Measurements from ENCODE around the gene SREBF1. TPM values are rescaled to one million over a fixed set of nuclear protein-coding genes. Genes with fewer than 3 reads are reported as not detected.
A peak's percentile ranks its signal among the peaks of the same experiment; 100 is the strongest.

SREBF1 gene
- total RNA-seq, 1 donor from 2014 or later: 51.6 TPM

- H3K36me3 ChIP-seq (ENCODE audit: control insufficient read depth, insufficient read depth, low read length): peaks cover 1% of the 10 kb centered on the region
- DNase-seq (ENCODE audit: low read depth): no peak
- TF ChIP-seq, protein P1, sequence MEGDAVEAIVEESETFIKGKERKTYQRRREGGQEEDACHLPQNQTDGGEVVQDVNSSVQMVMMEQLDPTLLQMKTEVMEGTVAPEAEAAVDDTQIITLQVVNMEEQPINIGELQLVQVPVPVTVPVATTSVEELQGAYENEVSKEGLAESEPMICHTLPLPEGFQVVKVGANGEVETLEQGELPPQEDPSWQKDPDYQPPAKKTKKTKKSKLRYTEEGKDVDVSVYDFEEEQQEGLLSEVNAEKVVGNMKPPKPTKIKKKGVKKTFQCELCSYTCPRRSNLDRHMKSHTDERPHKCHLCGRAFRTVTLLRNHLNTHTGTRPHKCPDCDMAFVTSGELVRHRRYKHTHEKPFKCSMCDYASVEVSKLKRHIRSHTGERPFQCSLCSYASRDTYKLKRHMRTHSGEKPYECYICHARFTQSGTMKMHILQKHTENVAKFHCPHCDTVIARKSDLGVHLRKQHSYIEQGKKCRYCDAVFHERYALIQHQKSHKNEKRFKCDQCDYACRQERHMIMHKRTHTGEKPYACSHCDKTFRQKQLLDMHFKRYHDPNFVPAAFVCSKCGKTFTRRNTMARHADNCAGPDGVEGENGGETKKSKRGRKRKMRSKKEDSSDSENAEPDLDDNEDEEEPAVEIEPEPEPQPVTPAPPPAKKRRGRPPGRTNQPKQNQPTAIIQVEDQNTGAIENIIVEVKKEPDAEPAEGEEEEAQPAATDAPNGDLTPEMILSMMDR (IDR thresholded peaks at IDR 0.05; ENCODE audit: insufficient read depth, low read length, severe bottlenecking): peak; percentile 23
- H3K4me3 ChIP-seq (ENCODE audit: low read depth, low read length): no peak overlapping the region
- H3K27me3 ChIP-seq (ENCODE audit: control insufficient read depth, insufficient read depth, low read length): no peaks in the 10 kb centered on the region
- peak; percentile 52 for FAIRE-seq
These were observed 52.0 kb downstream of the SREBF1 start for GRCh38 chr17:17784657-17785267.

GRCh38 chr17:17783825-17784656 lies 52.7 kb downstream of the SREBF1 start:
- peak overlapping the region; percentile 27 for H3K4me3 ChIP-seq (ENCODE audit: low read depth, low read length)
- H3K36me3 ChIP-seq (ENCODE audit: control insufficient read depth, insufficient read depth, low read length): peaks cover 1% of the 10 kb centered on the region
- no peaks in the 10 kb centered on the region for H3K27me3 ChIP-seq (ENCODE audit: control insufficient read depth, insufficient read depth, low read length)
- FAIRE-seq (no peak), DNase-seq (ENCODE audit: low read depth) (no peak)
- TF ChIP-seq, protein P1 (IDR thresholded peaks at IDR 0.05; ENCODE audit: insufficient read depth, low read length, severe bottlenecking): no peak

DNA sequence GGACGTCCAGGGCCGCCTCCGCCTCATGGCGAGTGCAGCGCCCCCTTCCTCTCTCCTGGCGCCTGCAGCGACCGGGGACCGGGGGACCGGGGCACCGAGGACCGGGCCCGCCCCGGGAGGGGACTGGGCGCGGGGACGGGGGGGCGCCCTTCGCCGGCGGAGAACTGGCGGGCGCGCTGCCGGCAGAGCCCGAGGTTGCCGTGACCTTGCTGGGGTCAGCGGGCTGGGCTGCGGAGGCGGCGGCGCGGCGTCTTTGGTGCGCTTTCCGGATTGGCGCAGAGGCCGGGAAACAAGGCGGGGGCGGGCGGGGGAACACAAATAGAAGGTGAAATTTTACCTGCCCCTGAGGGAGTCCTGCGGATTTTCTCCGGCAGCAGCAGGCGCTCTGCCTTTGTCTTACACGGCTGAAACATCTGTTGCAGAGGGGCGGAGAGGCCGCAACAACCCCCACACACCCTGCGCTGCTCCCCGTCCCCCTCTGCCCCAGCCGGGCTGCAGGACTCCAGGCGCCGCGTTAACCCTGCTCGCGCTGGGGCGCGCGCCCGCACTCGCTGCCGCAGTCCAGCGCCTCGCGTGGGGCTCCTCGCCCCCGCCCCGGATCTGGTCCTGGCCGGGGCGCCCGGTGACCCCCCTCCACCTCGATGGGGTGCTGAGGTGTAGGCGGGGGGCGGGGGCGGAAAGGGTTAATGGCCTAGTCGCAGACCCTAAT lies 53.5 kb downstream of the SREBF1 start:
- TF ChIP-seq, protein P1 (IDR thresholded peaks at IDR 0.05; ENCODE audit: insufficient read depth, low read length, severe bottlenecking): peak; percentile 30
- peak overlapping the region; percentile 27 for H3K4me3 ChIP-seq (ENCODE audit: low read depth, low read length)
- peaks cover 3% of the 10 kb centered on the region for H3K36me3 ChIP-seq (ENCODE audit: control insufficient read depth, insufficient read depth, low read length)
- FAIRE-seq (no peak), DNase-seq (ENCODE audit: low read depth) (peak; percentile 23)
- H3K27me3 ChIP-seq (ENCODE audit: control insufficient read depth, insufficient read depth, low read length): no peaks in the 10 kb centered on the region

DNA sequence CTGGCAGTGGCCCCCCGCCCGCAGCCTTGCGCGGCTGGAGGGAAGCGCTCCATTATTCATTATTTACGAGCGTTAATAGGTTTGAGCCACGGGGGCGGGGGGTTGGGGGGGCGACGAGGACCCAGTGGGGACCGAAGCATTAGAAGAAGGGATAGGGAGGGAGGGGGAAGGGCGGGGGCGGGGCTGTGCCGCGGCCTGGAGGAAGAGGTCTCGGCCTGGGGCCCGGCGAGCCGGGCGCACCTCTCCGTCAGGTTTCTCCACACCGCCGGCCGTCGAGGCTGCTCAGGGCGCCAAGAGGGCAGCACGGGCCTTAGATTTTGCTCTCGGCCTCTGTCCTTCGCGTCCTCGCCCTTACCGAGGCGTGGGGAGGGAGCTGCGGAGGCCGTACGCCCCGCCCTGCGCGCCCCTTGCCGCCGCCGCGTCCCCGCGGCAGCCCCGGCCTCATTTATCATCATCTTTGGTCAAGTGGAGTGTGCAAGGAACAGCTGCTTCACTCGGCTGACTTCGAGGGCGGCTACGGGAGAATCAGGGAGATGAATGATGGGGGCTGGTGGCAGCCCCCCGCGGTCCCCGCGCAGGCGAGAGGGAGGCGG lies 54.2 kb downstream of the SREBF1 start:
- peaks cover 3% of the 10 kb centered on the region for H3K36me3 ChIP-seq (ENCODE audit: control insufficient read depth, insufficient read depth, low read length)
- H3K27me3 ChIP-seq (ENCODE audit: control insufficient read depth, insufficient read depth, low read length): no peaks in the 10 kb centered on the region
- FAIRE-seq (no peak), DNase-seq (ENCODE audit: low read depth) (no peak)
- H3K4me3 ChIP-seq (ENCODE audit: low read depth, low read length): peak overlapping the region; percentile 27
- TF ChIP-seq, protein P1 (IDR thresholded peaks at IDR 0.05; ENCODE audit: insufficient read depth, low read length, severe bottlenecking): no peak

DNA sequence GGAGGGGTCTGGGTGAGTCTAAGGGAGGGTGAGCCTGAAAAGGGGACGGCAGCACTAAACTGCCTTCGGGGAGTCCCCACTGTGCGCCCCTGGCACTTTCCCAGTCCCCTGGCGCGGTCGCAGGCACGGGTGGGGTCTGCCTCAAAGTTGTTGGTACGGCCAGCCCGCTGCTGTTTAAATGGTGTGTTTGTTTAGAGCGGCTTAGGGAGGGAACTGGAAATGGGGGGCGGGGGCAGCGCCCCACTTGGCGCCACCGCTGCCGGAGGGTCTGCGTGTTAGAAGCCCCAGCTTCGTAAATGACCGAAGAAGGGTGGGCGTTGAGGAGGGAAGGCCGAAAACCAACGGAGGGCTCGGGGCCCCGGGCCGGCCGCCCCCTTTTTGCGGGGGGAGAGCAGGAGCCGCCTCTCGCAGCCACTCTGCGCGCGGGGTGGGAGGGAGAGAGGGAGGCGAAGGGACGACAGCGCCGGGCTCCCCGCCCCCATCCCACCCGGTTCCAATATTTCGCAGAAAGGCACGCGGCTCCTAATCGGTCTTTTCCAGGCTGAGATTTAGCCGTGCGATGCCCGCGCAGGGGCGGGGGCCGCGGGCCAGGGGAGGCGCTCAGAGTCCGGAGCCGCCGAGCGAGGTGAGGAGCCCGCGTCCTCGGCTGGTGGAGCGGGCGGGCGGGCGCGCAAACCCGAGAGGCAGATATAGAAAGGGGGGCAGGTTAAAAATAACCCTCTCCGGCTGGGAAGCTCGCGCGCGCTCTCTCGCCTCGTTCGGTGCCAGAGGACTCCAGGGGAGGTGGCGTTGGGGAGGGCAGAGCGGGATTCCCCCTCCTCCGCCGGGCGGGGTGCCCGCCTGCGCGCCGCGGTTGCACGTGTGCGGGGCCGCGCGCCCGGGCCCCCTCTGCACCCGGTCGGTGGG lies 54.9 kb downstream of the SREBF1 start:
- no peak for DNase-seq (ENCODE audit: low read depth)
- TF ChIP-seq, protein P1 (IDR thresholded peaks at IDR 0.05; ENCODE audit: insufficient read depth, low read length, severe bottlenecking): no peak

More for the DNA sequence above, 54.9 kb downstream of the SREBF1 start:
- H3K27me3 ChIP-seq (ENCODE audit: control insufficient read depth, insufficient read depth, low read length): no peaks in the 10 kb centered on the region
- H3K4me3 ChIP-seq (ENCODE audit: low read depth, low read length): peak overlapping the region; percentile 26
- peaks cover 3% of the 10 kb centered on the region for H3K36me3 ChIP-seq (ENCODE audit: control insufficient read depth, insufficient read depth, low read length)
- no peak for FAIRE-seq
